Panc1 (cell line): ENCODE measurements around the gene CSH2.

ENCODE experiments used
- CTCF ChIP-seq: fragments of 450-650 bp; IDR thresholded peaks from 2 replicates; pipeline ENCODE4 v1.5.1; 2017; ENCODE audit warnings: mild to moderate bottlenecking
- POLR2AphosphoS5 ChIP-seq: IDR thresholded peaks from 2 replicates; pipeline ENCODE4 v1.6.1; 2012; ENCODE audit warnings: mild to moderate bottlenecking, low read depth, low read length, moderate library complexity
- REST ChIP-seq, 2 experiments: IDR thresholded peaks; 2 replicates each; pipeline ENCODE4 v1.6.1; 2011 to 2012; ENCODE audit warnings: low read depth in 2 of 2, control low read depth in 1 of 2, low read length in 1 of 2, mild to moderate bottlenecking in 1 of 2, moderate library complexity in 1 of 2; ENCODE audit not compliant: insufficient read depth in 1 of 2
- SIN3A ChIP-seq: IDR thresholded peaks from 2 replicates; pipeline ENCODE4 v1.6.1; 2012; ENCODE audit warnings: low read depth, mild to moderate bottlenecking, low read length, moderate library complexity, borderline replicate concordance; ENCODE audit not compliant: insufficient read depth
- TCF7L2 ChIP-seq: IDR thresholded peaks from 2 replicates; pipeline ENCODE4 v1.6.1; 2011; ENCODE audit warnings: mild to moderate bottlenecking, low read depth, low read length, inconsistent platforms

- TF ChIP-seq CTCF (no peak), TCF7L2 (no peak), REST (IDR thresholded peaks at IDR 0.05; ENCODE audit: insufficient read depth in 1 of 2, low read depth in 2 of 2, low read length in 1 of 2) (no peak), POLR2AphosphoS5 (no peak), SIN3A (no peak)
Observed at GRCh38 chr17:63824362-63824761, 49.1 kb downstream of the CSH2 start.
